A549 (cell line): ENCODE measurements around the gene PLAA.

Source experiments
- CTCF ChIP-seq: fragments of >200 bp; sonication (Bioruptor Twin); formaldehyde crosslinking; IDR thresholded peaks from 3 replicates; pipeline ENCODE4 v1.5.1; 2016
- POLR2A ChIP-seq: IDR thresholded peaks from 2 replicates; pipeline ENCODE4 v1.6.1; 2012; ENCODE audit warnings: mild to moderate bottlenecking, low read length

GRCh38 chr9:26880262-26880661, 66.8 kb downstream of the PLAA start:
- TF ChIP-seq CTCF (no peak), POLR2A (no peak)
